IPS-20b (cell line): Measurements from ENCODE around the gene RHO.
"Not testable (repeated sequence)": the region's sequence is repeated elsewhere in the genome, so short reads cannot be mapped to it uniquely, and the experiment has no call there.

ENCODE experiments used
- H3K27ac ChIP-seq: one replicate; pipeline ENCODE4 v1.5.1; 2013; ENCODE audit warnings: low read length
- H3K27me3 ChIP-seq: 2 replicates; pipeline ENCODE4 v1.6.1; 2013; ENCODE audit warnings: mild to moderate bottlenecking, low read length, inconsistent platforms; ENCODE audit not compliant: insufficient read depth
- H3K36me3 ChIP-seq: 2 replicates; pipeline ENCODE4 v1.6.1; 2013; ENCODE audit warnings: low read depth, mild to moderate bottlenecking, inconsistent platforms, low read length, moderate library complexity; ENCODE audit not compliant: insufficient read depth
- H3K4me1 ChIP-seq: 2 replicates; pipeline ENCODE4 v1.6.1; 2013; ENCODE audit warnings: mild to moderate bottlenecking, control low read depth, inconsistent platforms, low read length, moderate library complexity; ENCODE audit not compliant: insufficient read depth
- H3K4me3 ChIP-seq: 2 replicates; pipeline ENCODE4 v1.5.1; 2013; ENCODE audit warnings: mild to moderate bottlenecking, low read length, inconsistent platforms
- H3K9ac ChIP-seq: 2 replicates; pipeline ENCODE4 v1.6.1; 2013; ENCODE audit warnings: low read depth, mild to moderate bottlenecking, inconsistent platforms, low read length, moderate library complexity
- H3K9me3 ChIP-seq: 2 replicates; pipeline ENCODE4 v1.6.1; 2013; ENCODE audit warnings: mild to moderate bottlenecking, low read depth, low read length, inconsistent platforms; ENCODE audit not compliant: insufficient read depth

Gene RHO

DNA sequence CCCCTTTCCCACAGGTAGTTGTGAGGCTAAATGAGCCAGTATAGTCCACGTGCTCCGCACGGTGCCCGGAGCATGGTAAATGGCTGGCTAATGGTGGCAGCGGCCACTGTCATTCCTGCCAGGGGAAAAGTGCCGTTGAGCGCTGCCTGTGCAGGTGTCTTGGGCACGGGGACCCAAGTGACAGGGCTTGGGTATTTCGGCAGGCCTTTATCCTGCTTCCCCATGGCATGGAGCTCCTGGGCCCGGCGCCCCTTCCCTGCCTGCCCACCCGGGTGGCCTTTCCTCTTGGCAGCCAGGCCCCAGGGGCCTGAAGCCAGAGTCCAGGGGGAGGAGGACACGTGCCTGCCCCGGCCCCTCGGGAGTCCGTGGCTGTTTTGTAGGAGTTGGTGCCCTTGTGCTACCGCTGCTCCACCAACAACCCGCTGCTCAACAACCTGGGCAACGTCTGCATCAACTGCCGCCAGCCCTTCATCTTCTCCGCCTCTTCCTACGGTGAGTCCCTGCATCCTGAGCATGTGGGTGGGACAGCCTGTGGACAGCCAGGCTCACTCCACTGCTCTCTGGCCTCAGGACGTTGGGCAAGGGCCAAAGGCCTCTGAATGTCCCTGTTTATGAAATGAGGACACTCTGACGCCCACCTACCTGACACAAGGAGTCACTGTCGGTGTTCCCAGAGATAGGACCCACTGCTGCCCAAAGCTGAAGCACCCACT lies 13.2 kb upstream of the RHO start:
- H3K4me1 ChIP-seq, H3K27me3 ChIP-seq, H3K9ac ChIP-seq, H3K36me3 ChIP-seq, H3K27ac ChIP-seq, H3K9me3 ChIP-seq, H3K4me3 ChIP-seq: not testable (repeated sequence)

DNA sequence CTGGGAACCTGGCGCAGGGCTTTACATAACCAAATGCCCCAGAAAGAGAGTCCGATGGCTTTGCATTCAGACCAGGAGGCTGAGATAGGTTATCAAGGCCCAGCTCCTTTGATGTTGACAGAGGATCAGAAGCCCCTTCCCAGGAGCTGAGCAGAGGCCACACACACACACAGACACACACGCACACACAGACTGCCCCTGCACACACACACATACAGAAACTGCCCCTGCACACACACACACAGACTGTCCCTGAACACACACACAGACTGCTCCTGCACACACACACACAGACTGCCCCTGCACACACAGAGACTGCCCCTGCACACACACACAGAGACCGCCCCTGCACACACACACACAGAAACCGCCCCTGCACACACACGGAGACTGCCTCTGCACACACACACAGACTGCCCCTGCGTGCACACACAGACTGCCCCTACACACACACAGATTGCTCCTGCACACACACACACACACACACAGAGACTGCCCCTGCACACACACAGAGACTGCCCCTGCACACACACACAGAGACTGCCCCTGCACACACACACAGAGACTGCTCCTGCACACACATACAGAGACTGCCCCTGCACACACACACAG lies 12.5 kb upstream of the RHO start:
- not testable (repeated sequence) for H3K4me1 ChIP-seq, H3K4me3 ChIP-seq, H3K27me3 ChIP-seq, H3K9me3 ChIP-seq, H3K36me3 ChIP-seq, H3K9ac ChIP-seq, H3K27ac ChIP-seq

DNA sequence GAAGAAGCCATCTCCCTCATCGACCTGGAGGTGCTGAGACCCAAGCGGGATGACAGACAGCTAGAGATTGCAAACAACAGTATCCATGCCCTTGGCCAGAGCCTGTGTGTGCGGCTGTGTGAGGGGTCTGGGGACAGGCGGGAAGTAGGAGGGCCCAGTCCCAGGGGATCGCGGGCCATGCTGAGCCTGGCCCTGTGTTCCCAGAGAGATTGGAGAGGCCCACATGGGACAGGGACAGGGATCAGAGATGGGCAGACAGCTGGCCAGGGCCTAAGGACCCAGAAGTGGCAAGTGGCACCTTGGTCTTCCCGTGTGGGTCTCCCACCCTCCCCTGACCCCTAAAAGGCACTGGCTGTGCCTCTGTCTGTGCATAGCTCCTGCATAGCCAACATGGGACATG lies 10.9 kb upstream of the RHO start:
- no peak overlapping the region for H3K9ac ChIP-seq
- H3K4me3 ChIP-seq, result no peak overlapping the region
- H3K4me1 ChIP-seq, result no peaks in the 10 kb centered on the region
- peaks cover under 1% of the 10 kb centered on the region; the same call in 1 of the 2 replicates for H3K36me3 ChIP-seq
- H3K27me3 ChIP-seq, result no peaks in the 10 kb centered on the region
- no peaks in the 10 kb centered on the region for H3K9me3 ChIP-seq
- no peak overlapping the region for H3K27ac ChIP-seq

- Histone ChIP-seq H3K9ac (no peak overlapping the region), H3K27me3 (no peaks in the 10 kb centered on the region), H3K36me3 (no peaks in the 10 kb centered on the region), H3K4me1 (no peaks in the 10 kb centered on the region), H3K9me3 (no peaks in the 10 kb centered on the region), H3K27ac (no peak overlapping the region), H3K4me3 (no peak overlapping the region)
Measured at GRCh38 chr3:129518038-129518561, 10.3 kb upstream of the RHO start.

DNA sequence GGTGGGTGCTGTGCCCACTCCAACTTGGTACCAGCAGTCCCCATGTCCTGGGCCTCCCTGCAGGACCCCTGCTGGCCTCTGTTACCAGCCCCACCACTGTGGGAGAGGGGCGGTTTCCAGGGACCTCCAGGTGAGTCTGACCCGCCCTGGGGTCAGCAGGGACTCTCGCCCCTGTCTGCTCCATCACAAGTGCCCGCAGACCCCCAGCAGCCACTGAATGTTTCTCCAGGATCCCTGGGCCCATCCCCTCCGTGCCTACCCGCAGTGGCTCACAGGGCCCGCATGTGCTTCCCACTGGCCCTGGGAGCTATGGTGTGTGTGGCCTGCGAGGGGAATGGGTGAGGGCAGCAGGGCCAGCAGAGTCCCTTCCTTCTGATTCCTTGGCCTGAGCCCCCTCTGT lies 9.9 kb upstream of the RHO start:
- no peaks in the 10 kb centered on the region for H3K27me3 ChIP-seq
- H3K9me3 ChIP-seq, result no peaks in the 10 kb centered on the region
- no peak overlapping the region for H3K27ac ChIP-seq
- no peak overlapping the region for H3K4me3 ChIP-seq
- H3K4me1 ChIP-seq, result no peaks in the 10 kb centered on the region
- no peak overlapping the region for H3K9ac ChIP-seq
- H3K36me3 ChIP-seq, result no peaks in the 10 kb centered on the region

- Histone ChIP-seq H3K27ac (no peak overlapping the region), H3K9ac (no peak overlapping the region), H3K9me3 (no peaks in the 10 kb centered on the region), H3K4me3 (no peak overlapping the region), H3K36me3 (no peaks in the 10 kb centered on the region), H3K27me3 (no peaks in the 10 kb centered on the region), H3K4me1 (no peaks in the 10 kb centered on the region)
Measured at GRCh38 chr3:129519449-129519848, 9.0 kb upstream of the RHO start.

DNA sequence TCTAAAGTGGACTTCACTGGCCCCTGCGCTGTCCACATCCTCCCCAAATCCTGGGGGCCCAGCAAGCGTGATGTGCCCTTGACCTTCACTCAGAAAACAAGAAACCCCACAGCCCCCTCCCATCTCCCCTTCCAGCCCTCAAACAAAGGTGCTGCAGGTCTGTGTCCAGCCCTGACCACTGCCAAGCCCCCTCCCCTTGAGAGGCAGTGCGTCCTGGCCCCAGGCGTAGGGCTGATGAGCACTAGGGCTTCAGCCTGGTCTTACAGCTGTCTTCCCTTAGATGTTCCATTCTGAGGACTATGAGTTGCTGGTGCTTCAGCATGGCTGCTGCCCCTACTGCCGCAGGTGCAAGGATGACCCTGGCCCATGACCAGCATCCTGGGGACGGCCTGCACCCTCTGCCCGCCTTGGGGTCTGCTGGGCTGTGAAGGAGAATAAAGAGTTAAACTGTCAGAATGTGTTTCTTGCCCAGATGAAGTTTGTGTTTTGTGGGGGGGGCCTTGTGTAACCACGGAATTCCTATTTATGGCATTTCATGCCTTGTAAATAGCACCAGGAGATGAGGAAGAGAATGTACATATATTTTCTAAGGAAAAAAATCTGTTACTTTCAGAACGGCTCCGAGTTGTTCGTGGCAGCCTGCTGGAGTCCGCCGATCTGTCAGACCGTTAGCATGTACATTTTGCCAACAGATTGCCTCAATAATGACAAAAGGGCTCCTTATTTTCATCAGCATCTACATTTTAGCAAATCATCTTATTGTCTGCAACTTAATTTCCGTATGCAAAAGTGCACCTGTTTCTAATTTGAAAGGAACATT lies 8.3 kb upstream of the RHO start:
- Histone ChIP-seq H3K36me3 (no peaks in the 10 kb centered on the region), H3K9me3 (no peaks in the 10 kb centered on the region), H3K4me1 (no peaks in the 10 kb centered on the region), H3K27ac (no peak overlapping the region), H3K9ac (no peak overlapping the region), H3K27me3 (no peaks in the 10 kb centered on the region), H3K4me3 (no peak overlapping the region)

- Histone ChIP-seq H3K27me3 (no peaks in the 10 kb centered on the region), H3K27ac (no peak overlapping the region), H3K4me3 (no peak overlapping the region), H3K9ac (no peak overlapping the region), H3K9me3 (no peaks in the 10 kb centered on the region), H3K4me1 (no peaks in the 10 kb centered on the region), H3K36me3 (no peaks in the 10 kb centered on the region)
Measured at GRCh38 chr3:129520960-129521359, 7.5 kb upstream of the RHO start.

- Histone ChIP-seq H3K4me1 (no peaks in the 10 kb centered on the region), H3K27ac (no peak overlapping the region), H3K4me3 (no peak overlapping the region), H3K27me3 (no peaks in the 10 kb centered on the region), H3K9me3 (no peaks in the 10 kb centered on the region), H3K9ac (no peak overlapping the region), H3K36me3 (no peaks in the 10 kb centered on the region)
Measured at GRCh38 chr3:129521611-129522010, 6.8 kb upstream of the RHO start.

- H3K9ac ChIP-seq, result no peak overlapping the region
- no peaks in the 10 kb centered on the region for H3K27me3 ChIP-seq
- no peak overlapping the region for H3K27ac ChIP-seq
- H3K4me1 ChIP-seq, result no peaks in the 10 kb centered on the region
- no peaks in the 10 kb centered on the region for H3K36me3 ChIP-seq
- no peaks in the 10 kb centered on the region for H3K9me3 ChIP-seq
- H3K4me3 ChIP-seq, result no peak overlapping the region
Measured at GRCh38 chr3:129522953-129523352, 5.5 kb upstream of the RHO start.

DNA sequence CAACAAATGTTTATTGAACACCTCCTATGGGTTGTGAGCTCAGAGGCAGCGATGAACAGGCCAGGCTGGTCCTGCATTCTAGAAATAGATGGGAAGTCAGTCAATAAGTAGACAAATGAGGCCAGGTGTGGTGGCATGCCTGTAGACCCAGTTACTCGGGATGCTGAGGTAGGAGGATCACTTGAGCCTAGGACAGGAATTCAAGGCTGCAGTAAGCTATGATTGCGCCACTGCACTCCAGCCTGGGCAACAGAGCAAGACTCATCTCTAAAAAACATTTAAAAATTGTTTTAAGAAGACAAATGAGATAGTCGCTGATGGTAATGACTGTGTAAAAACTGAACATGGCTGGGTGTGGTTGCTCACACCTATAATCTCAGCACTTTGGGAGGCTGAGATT lies 4.4 kb upstream of the RHO start:
- no peaks in the 10 kb centered on the region for H3K4me1 ChIP-seq
- no peak overlapping the region for H3K9ac ChIP-seq
- no peaks in the 10 kb centered on the region for H3K9me3 ChIP-seq
- H3K4me3 ChIP-seq, result no peak overlapping the region
- H3K27ac ChIP-seq, result no peak overlapping the region
- no peaks in the 10 kb centered on the region for H3K36me3 ChIP-seq
- no peaks in the 10 kb centered on the region for H3K27me3 ChIP-seq
